Measurements from ENCODE around the gene COL4A1. TPM values are rescaled to one million over a fixed set of nuclear protein-coding genes. Genes with fewer than 3 reads are reported as not detected.

Gene COL4A1
- total RNA-seq, 1 experiment from 2014 or later, result 12.1 TPM

- DNase-seq (ENCODE audit: low read depth, low spot score), result no peak
- in situ Hi-C loops (cut with HindIII; ENCODE audit: low pct_unique_long_range_greater_than_20kb, low sequenced_read_pairs), result no loop called here
Observed at GRCh38 chr13:110103534-110103933, 203.4 kb downstream of the COL4A1 start.

- in situ Hi-C loops (cut with HindIII; ENCODE audit: low pct_unique_long_range_greater_than_20kb, low sequenced_read_pairs), result no loop called here
Observed at GRCh38 chr13:110103026-110103425, 203.9 kb downstream of the COL4A1 start.

GRCh38 chr13:110102053-110102452, 204.9 kb downstream of the COL4A1 start:
- in situ Hi-C loops (cut with HindIII; ENCODE audit: low pct_unique_long_range_greater_than_20kb, low sequenced_read_pairs), result no loop called here
- no peak for DNase-seq (ENCODE audit: low read depth, low spot score)

More at GRCh38 chr13:110103026-110103425, 203.9 kb downstream of the COL4A1 start:
- DNase-seq (ENCODE audit: low read depth, low spot score), result no peak

- DNase-seq (ENCODE audit: low read depth, low spot score), result no peak
- in situ Hi-C loops (cut with HindIII; ENCODE audit: low pct_unique_long_range_greater_than_20kb, low sequenced_read_pairs), result no loop called here
Observed at GRCh38 chr13:110099922-110100321, 207.0 kb downstream of the COL4A1 start.

Small RNA genes lying within 50 kb of the gene (small RNA-seq; reads per million reads assigned to genes)
- gene MIR8073, result 0 reads per million in 2 experiments

Other genes with a start within 250 kb of the COL4A1 start
- gene COL4A2, start 127 bp upstream of the COL4A1 start, total RNA-seq (2014; rRNA removed; shearing (Covaris generic)), result 23.4 and 25.7 TPM in 2 replicates

Measured in SK-MEL-5 (cell line).